ENCODE measurements around the gene SLC30A7. TPM values are rescaled to one million over a fixed set of nuclear protein-coding genes. Genes with fewer than 3 reads are reported as not detected.

The SLC30A7 gene
- polyA plus RNA-seq, 1 of the 3 experiments (the other 2 are of a cell fraction), result 4.0 TPM

DNA sequence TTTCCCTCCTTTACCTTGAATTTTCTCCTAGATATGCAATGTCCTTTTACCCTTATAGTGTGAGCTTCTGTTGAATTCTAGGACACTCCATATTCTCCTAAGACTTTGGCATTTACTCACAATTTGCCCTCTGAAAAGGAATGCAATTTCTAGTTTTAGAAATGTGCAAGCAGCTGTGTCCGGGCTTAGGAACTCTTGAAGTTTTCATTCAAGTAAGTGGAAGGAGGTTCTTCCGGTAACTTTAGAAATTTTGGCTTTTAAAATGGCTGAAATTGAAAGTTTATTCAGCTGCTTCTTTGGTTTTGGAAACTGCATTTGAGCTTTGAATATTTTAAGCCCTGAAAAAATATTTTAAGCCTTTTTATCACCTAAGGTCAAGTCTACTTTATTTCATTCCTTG is 73.4 kb downstream of the SLC30A7 start:
- Histone ChIP-seq H3K79me2 (ENCODE audit: insufficient read depth) (no peaks in the 10 kb centered on the region), H3K9me2 (no peaks in the 10 kb centered on the region), H3K27me3 (ENCODE audit: insufficient read depth) (no peaks in the 10 kb centered on the region), H3K9me3 (no peaks in the 10 kb centered on the region), H3K27ac (ENCODE audit: low read depth in 2 of 2, low read length in 1 of 2) (no peak overlapping the region), H3K4me2 (no peak overlapping the region), H3K4me3 (ENCODE audit: low read depth in 2 of 2, low read length in 1 of 2) (no peak overlapping the region), H3K36me3 (replicated peaks in 1 of 2; ENCODE audit: control insufficient read depth in 1 of 2, insufficient read depth in 2 of 2, low read length in 1 of 2) (peaks cover 45 to 51% of the 10 kb centered on the region in 2 experiments), H3K9ac (no peak overlapping the region), H2AFZ (ENCODE audit: low read depth) (no peak overlapping the region), H3F3A (replicated peaks; ENCODE audit: insufficient read depth) (no peaks in the 10 kb centered on the region), H3K4me1 (ENCODE audit: control insufficient read depth in 1 of 2, insufficient read depth in 2 of 2, low read depth in 1 of 2, low read length in 1 of 2) (no peaks in the 10 kb centered on the region; a peak in 1 of 4 replicates), H4K20me1 (ENCODE audit: insufficient read depth) (no peaks in the 10 kb centered on the region)
- no peak for DNase-seq
- CTCF ChIA-PET, result interaction anchor here (0.6 kb wide), 1 partner anchor 30 kb away, joined by 3 read pairs; no protein-coding TSS in a partner anchor
- WGBS (ENCODE audit: low lambda C conversion rate), result 95% methylated on average over 2 of the region's 2 CpGs
- POLR2A ChIA-PET, result no interaction called here
- no peak for TF ChIP-seq YY1 (IDR thresholded peaks at IDR 0.05; ENCODE audit: low read depth)
- TF ChIP-seq RXRA (IDR thresholded peaks at IDR 0.05; ENCODE audit: borderline replicate concordance, low read depth), result no peak
- no peak for TF ChIP-seq POLR2AphosphoS5 (IDR thresholded peaks at IDR 0.05; ENCODE audit: low read depth, low read length)
- no peak for TF ChIP-seq RFX5 (IDR thresholded peaks at IDR 0.05; ENCODE audit: low read length)
- TF ChIP-seq RCOR1 (IDR thresholded peaks at IDR 0.05; ENCODE audit: low read length), result no peak
- no peak for TF ChIP-seq RAD21 (IDR thresholded peaks at IDR 0.05; ENCODE audit: low read length)
- TF ChIP-seq ELF1 (IDR thresholded peaks at IDR 0.05), result no peak
- no peak for TF ChIP-seq JUND (IDR thresholded peaks at IDR 0.05)
- TF ChIP-seq SIN3A (IDR thresholded peaks at IDR 0.05; ENCODE audit: borderline replicate concordance, low read depth, low read length), result no peak
- TF ChIP-seq, protein P1, sequence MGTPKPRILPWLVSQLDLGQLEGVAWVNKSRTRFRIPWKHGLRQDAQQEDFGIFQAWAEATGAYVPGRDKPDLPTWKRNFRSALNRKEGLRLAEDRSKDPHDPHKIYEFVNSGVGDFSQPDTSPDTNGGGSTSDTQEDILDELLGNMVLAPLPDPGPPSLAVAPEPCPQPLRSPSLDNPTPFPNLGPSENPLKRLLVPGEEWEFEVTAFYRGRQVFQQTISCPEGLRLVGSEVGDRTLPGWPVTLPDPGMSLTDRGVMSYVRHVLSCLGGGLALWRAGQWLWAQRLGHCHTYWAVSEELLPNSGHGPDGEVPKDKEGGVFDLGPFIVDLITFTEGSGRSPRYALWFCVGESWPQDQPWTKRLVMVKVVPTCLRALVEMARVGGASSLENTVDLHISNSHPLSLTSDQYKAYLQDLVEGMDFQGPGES (IDR thresholded peaks at IDR 0.05; ENCODE audit: low read depth, low read length), result no peak
- no peak for TF ChIP-seq NFIC (IDR thresholded peaks at IDR 0.05; ENCODE audit: borderline replicate concordance)
- no peak for TF ChIP-seq FOSL2 (IDR thresholded peaks at IDR 0.05; ENCODE audit: borderline replicate concordance, low read depth)
- TF ChIP-seq MXI1 (IDR thresholded peaks at IDR 0.05; ENCODE audit: low read depth, low read length), result no peak
- TF ChIP-seq FOXJ3 (CRISPR knock-in tag; IDR thresholded peaks at IDR 0.05), result no peak
- TF ChIP-seq TEAD4 (IDR thresholded peaks at IDR 0.05; ENCODE audit: borderline replicate concordance, insufficient read depth), result no peak
- TF ChIP-seq, protein P2, sequence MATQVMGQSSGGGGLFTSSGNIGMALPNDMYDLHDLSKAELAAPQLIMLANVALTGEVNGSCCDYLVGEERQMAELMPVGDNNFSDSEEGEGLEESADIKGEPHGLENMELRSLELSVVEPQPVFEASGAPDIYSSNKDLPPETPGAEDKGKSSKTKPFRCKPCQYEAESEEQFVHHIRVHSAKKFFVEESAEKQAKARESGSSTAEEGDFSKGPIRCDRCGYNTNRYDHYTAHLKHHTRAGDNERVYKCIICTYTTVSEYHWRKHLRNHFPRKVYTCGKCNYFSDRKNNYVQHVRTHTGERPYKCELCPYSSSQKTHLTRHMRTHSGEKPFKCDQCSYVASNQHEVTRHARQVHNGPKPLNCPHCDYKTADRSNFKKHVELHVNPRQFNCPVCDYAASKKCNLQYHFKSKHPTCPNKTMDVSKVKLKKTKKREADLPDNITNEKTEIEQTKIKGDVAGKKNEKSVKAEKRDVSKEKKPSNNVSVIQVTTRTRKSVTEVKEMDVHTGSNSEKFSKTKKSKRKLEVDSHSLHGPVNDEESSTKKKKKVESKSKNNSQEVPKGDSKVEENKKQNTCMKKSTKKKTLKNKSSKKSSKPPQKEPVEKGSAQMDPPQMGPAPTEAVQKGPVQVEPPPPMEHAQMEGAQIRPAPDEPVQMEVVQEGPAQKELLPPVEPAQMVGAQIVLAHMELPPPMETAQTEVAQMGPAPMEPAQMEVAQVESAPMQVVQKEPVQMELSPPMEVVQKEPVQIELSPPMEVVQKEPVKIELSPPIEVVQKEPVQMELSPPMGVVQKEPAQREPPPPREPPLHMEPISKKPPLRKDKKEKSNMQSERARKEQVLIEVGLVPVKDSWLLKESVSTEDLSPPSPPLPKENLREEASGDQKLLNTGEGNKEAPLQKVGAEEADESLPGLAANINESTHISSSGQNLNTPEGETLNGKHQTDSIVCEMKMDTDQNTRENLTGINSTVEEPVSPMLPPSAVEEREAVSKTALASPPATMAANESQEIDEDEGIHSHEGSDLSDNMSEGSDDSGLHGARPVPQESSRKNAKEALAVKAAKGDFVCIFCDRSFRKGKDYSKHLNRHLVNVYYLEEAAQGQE (IDR thresholded peaks at IDR 0.05; ENCODE audit: low read depth, low read length), result no peak
